Right atrium auricular region (tissue), 2 donors: ENCODE data around the gene DHX40. TPM values are rescaled to one million over a fixed set of nuclear protein-coding genes. Genes with fewer than 3 reads are reported as not detected.

Source experiments
- DNase-seq: peaks from one replicate; pipeline ENCODE4 v3.0.0-alpha.2; 2019; ENCODE audit warnings: low spot score
- H3K27ac ChIP-seq, 2 donors: fragments of 200-600 bp; sonication (generic); 1 replicate in 1 of 2; 2 replicates in 1 of 2; pipeline ENCODE4 v1.5.1; 2016 to 2019
- H3K27me3 ChIP-seq, 2 donors: fragments of 200-600 bp; sonication (generic); one replicate each; pipeline versions ENCODE4 v1.5.1 to v1.6.0; 2017 to 2019
- H3K36me3 ChIP-seq: fragments of 200-600 bp; sonication (generic); one replicate; pipeline ENCODE4 v1.5.1; 2016
- H3K4me1 ChIP-seq, 2 donors: fragments of 200-600 bp; sonication (generic); one replicate each; pipeline versions ENCODE4 v1.5.1 to v1.6.0; 2017 to 2019
- H3K4me3 ChIP-seq, 2 donors: fragments of 200-600 bp; sonication (generic); 1 replicate in 1 of 2; 2 replicates in 1 of 2; pipeline ENCODE4 v1.5.1; 2017 to 2019; ENCODE audit warnings: mild to moderate bottlenecking in 1 of 2, moderate library complexity in 1 of 2
- H3K9me3 ChIP-seq, 2 donors: fragments of 200-600 bp; sonication (generic); one replicate each; pipeline ENCODE4 v1.5.1; 2019
- CTCF ChIP-seq, 2 donors: fragments of 200-600 bp; sonication (generic); IDR thresholded peaks; one replicate each; pipeline ENCODE4 v1.5.1; 2019; ENCODE audit warnings: antibody characterized with exemption in 2 of 2
- total RNA-seq, 2 donors: library from RNA; depleted of rRNA; stranded (reverse); fragments of >200 nt; gene quantifications; one replicate each; pipeline ENCODE4 v1.1.0, GENCODE V29; 2016

The DHX40 gene
- total RNA-seq, 2 donors from 2014 or later, result 22.1 to 22.7 TPM

GRCh38 chr17:59643159-59644140 lies 78.0 kb downstream of the DHX40 start:
- peaks cover 0 to 55% of the 10 kb centered on the region in 2 donors for H3K4me1 ChIP-seq
- no peak for DNase-seq
- no peaks in the 10 kb centered on the region for H3K9me3 ChIP-seq
- H3K27ac ChIP-seq, result no peak overlapping the region
- H3K27me3 ChIP-seq, result no peaks in the 10 kb centered on the region
- H3K36me3 ChIP-seq, result peaks cover 32% of the 10 kb centered on the region
- no peak for TF ChIP-seq CTCF (IDR thresholded peaks at IDR 0.05)
- no peak overlapping the region for H3K4me3 ChIP-seq

- no peak overlapping the region for H3K4me3 ChIP-seq
- peaks cover 69% of the 10 kb centered on the region for H3K36me3 ChIP-seq
- DNase-seq, result no peak
- H3K27me3 ChIP-seq, result no peaks in the 10 kb centered on the region
- no peak overlapping the region for H3K27ac ChIP-seq
- H3K4me1 ChIP-seq, result peaks cover 0 to 26% of the 10 kb centered on the region in 2 donors
- H3K9me3 ChIP-seq, result no peaks in the 10 kb centered on the region
- TF ChIP-seq CTCF (IDR thresholded peaks at IDR 0.05), result no peak
Measured at GRCh38 chr17:59647288-59647687, 81.9 kb downstream of the DHX40 start.

GRCh38 chr17:59649886-59650285 lies 84.5 kb downstream of the DHX40 start:
- no peak for TF ChIP-seq CTCF (IDR thresholded peaks at IDR 0.05)
- Histone ChIP-seq H3K27ac (no peak overlapping the region), H3K4me1 (peaks cover 0 to 6% of the 10 kb centered on the region in 2 donors), H3K4me3 (no peak overlapping the region), H3K27me3 (no peaks in the 10 kb centered on the region), H3K9me3 (no peaks in the 10 kb centered on the region), H3K36me3 (peaks cover 88% of the 10 kb centered on the region)
- DNase-seq, result no peak

GRCh38 chr17:59650642-59651041 lies 85.2 kb downstream of the DHX40 start:
- Histone ChIP-seq H3K36me3 (peaks cover 86% of the 10 kb centered on the region), H3K4me3 (no peak overlapping the region), H3K27ac (no peak overlapping the region), H3K9me3 (no peaks in the 10 kb centered on the region), H3K4me1 (peaks cover 0 to 5% of the 10 kb centered on the region in 2 donors), H3K27me3 (no peaks in the 10 kb centered on the region)
- no peak for DNase-seq
- TF ChIP-seq CTCF (IDR thresholded peaks at IDR 0.05), result no peak

- no peak for TF ChIP-seq CTCF (IDR thresholded peaks at IDR 0.05)
- no peak for DNase-seq
- no peaks in the 10 kb centered on the region for H3K9me3 ChIP-seq
Measured at GRCh38 chr17:59651346-59651745, 85.9 kb downstream of the DHX40 start.

More at GRCh38 chr17:59651346-59651745, 85.9 kb downstream of the DHX40 start:
- peaks cover 86% of the 10 kb centered on the region for H3K36me3 ChIP-seq
- no peak overlapping the region for H3K4me3 ChIP-seq
- H3K27ac ChIP-seq, result no peak overlapping the region
- no peaks in the 10 kb centered on the region for H3K4me1 ChIP-seq
- H3K27me3 ChIP-seq, result no peaks in the 10 kb centered on the region
